ENCODE measurements around the gene GMDS.

Gene GMDS

DNA sequence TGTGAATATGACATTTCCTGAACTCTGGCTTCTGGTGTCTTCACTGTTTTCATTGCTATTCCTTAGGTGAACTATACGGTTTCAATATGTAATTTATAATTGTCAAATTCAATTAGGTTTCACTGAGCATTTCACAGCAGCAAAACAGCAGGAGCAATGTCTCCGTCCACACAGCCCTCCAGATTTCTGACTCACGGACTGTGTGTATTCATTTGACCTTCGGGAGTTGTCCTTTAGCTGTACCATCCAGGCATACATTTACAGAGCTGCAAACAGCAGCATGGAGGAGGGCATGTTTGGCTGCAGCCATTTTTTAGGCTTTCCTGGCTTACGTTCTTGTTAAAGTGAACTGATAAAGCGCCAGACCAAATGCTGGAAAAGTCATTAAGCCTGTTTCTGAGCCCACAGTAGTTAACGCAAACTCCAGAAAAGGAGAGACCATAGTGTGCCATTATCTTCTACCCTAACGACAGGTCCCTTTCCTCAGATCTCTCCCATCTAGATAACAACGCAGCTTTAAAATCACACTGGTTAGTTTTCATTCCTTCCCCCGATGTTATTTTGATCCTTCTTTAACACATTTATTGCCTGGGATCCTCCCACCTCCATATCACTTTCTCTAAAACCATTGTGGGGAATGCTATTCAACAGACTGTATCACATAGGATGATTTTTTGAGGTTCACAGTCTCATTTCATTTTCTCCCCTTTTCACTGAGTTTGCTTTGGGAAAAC, 617.4 kb downstream of the GMDS start:
- TF ChIP-seq ESRRG (CRISPR knock-in tag; IDR thresholded peaks at IDR 0.05): no peak
- TF ChIP-seq TOX (CRISPR knock-in tag; IDR thresholded peaks at IDR 0.05; ENCODE audit: borderline replicate concordance): no peak
- TF ChIP-seq, protein P1, sequence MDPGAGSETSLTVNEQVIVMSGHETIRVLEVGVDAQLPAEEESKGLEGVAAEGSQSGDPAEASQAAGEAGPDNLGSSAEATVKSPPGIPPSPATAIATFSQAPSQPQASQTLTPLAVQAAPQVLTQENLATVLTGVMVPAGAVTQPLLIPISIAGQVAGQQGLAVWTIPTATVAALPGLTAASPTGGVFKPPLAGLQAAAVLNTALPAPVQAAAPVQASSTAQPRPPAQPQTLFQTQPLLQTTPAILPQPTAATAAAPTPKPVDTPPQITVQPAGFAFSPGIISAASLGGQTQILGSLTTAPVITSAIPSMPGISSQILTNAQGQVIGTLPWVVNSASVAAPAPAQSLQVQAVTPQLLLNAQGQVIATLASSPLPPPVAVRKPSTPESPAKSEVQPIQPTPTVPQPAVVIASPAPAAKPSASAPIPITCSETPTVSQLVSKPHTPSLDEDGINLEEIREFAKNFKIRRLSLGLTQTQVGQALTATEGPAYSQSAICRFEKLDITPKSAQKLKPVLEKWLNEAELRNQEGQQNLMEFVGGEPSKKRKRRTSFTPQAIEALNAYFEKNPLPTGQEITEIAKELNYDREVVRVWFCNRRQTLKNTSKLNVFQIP (CRISPR knock-in tag; IDR thresholded peaks at IDR 0.05; ENCODE audit: borderline replicate concordance, low read depth): no peak
- no peak for TF ChIP-seq CREB5 (CRISPR knock-in tag; IDR thresholded peaks at IDR 0.05; ENCODE audit: low read depth)
- no peak for TF ChIP-seq ZFP3 (CRISPR knock-in tag; IDR thresholded peaks at IDR 0.05)
- no peak for TF ChIP-seq CSDC2 (CRISPR knock-in tag; IDR thresholded peaks at IDR 0.05)
- TF ChIP-seq RARB (CRISPR knock-in tag; IDR thresholded peaks at IDR 0.05): no peak
- TF ChIP-seq ZNF8 (CRISPR knock-in tag; IDR thresholded peaks at IDR 0.05): no peak
- TF ChIP-seq OSR1 (CRISPR knock-in tag; IDR thresholded peaks at IDR 0.05): no peak
- no peak for TF ChIP-seq PPARA (CRISPR knock-in tag; IDR thresholded peaks at IDR 0.05; ENCODE audit: borderline replicate concordance)
- TF ChIP-seq, protein P2, sequence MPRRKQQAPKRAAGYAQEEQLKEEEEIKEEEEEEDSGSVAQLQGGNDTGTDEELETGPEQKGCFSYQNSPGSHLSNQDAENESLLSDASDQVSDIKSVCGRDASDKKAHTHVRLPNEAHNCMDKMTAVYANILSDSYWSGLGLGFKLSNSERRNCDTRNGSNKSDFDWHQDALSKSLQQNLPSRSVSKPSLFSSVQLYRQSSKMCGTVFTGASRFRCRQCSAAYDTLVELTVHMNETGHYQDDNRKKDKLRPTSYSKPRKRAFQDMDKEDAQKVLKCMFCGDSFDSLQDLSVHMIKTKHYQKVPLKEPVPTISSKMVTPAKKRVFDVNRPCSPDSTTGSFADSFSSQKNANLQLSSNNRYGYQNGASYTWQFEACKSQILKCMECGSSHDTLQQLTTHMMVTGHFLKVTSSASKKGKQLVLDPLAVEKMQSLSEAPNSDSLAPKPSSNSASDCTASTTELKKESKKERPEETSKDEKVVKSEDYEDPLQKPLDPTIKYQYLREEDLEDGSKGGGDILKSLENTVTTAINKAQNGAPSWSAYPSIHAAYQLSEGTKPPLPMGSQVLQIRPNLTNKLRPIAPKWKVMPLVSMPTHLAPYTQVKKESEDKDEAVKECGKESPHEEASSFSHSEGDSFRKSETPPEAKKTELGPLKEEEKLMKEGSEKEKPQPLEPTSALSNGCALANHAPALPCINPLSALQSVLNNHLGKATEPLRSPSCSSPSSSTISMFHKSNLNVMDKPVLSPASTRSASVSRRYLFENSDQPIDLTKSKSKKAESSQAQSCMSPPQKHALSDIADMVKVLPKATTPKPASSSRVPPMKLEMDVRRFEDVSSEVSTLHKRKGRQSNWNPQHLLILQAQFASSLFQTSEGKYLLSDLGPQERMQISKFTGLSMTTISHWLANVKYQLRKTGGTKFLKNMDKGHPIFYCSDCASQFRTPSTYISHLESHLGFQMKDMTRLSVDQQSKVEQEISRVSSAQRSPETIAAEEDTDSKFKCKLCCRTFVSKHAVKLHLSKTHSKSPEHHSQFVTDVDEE (CRISPR knock-in tag; IDR thresholded peaks at IDR 0.05): no peak
- no peak for TF ChIP-seq BACH2 (CRISPR knock-in tag; IDR thresholded peaks at IDR 0.05; ENCODE audit: borderline replicate concordance)
- no peak for TF ChIP-seq ZFP30 (CRISPR knock-in tag; IDR thresholded peaks at IDR 0.05)
- TF ChIP-seq SNAI2 (CRISPR knock-in tag; IDR thresholded peaks at IDR 0.05): no peak
- peak; percentile 80 for ATAC-seq

DNA sequence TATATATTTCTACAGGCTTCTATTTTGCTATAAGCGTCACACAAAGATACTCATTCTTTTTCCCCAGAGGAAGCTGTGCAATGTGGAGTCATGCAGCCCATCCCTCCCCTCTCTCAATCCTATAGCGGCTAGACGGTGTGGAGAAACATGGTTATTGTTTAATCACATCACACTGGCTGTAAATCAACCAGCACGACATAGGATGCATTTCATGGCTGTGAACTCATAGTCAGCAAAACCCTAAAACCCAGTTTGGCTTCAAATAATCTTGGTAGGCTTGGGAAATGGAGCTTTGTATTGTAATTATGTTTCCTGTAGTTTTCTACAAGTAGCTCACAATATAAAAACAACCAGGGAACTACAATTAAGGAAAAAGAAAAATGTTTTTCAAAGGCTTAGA, 618.9 kb downstream of the GMDS start:
- no peak for ATAC-seq
- TF ChIP-seq CSDC2 (CRISPR knock-in tag; IDR thresholded peaks at IDR 0.05): no peak
- TF ChIP-seq ZNF565 (CRISPR knock-in tag; conservative IDR thresholded peaks at IDR 0.05; ENCODE audit: low read depth): no peak
- TF ChIP-seq CSRNP3 (CRISPR knock-in tag; IDR thresholded peaks at IDR 0.05): no peak
- TF ChIP-seq ISL1 (CRISPR knock-in tag; IDR thresholded peaks at IDR 0.05): no peak
- TF ChIP-seq GLIS3 (CRISPR knock-in tag; IDR thresholded peaks at IDR 0.05): no peak
- TF ChIP-seq, protein P3, sequence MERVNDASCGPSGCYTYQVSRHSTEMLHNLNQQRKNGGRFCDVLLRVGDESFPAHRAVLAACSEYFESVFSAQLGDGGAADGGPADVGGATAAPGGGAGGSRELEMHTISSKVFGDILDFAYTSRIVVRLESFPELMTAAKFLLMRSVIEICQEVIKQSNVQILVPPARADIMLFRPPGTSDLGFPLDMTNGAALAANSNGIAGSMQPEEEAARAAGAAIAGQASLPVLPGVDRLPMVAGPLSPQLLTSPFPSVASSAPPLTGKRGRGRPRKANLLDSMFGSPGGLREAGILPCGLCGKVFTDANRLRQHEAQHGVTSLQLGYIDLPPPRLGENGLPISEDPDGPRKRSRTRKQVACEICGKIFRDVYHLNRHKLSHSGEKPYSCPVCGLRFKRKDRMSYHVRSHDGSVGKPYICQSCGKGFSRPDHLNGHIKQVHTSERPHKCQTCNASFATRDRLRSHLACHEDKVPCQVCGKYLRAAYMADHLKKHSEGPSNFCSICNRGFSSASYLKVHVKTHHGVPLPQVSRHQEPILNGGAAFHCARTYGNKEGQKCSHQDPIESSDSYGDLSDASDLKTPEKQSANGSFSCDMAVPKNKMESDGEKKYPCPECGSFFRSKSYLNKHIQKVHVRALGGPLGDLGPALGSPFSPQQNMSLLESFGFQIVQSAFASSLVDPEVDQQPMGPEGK (CRISPR knock-in tag; IDR thresholded peaks at IDR 0.05; ENCODE audit: borderline replicate concordance): no peak

DNA sequence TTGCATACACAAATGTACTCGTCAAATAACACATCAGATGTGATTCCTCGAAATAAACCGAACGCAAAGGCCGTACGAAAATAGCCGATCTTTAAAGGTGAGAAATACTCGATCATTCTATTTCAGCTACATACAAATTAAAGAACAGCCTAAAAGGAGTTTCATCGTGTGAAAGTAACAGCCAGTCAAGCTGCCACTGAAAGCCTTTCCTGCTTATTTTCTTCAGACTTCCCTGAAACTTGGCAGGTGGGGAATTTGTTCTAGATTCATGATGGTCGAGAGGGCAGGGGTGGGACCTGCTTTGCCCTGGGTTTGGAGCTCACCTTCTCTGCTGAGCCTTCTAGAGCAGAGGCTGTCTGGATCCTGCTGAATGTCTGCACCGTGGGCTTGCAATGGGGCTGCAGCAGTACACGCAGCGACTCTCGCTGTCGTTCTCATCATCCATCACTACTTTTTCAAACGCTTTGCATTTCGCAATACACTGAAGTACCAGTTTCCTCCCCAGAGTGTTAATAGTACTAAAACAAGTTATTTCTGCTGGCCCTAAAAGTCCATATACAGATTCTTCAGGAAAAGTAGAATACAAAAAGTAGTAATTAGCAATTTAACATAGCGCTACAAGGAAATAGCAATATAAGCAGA, 619.5 kb downstream of the GMDS start:
- TF ChIP-seq RARB (CRISPR knock-in tag; IDR thresholded peaks at IDR 0.05) (no peak), OSR1 (CRISPR knock-in tag; IDR thresholded peaks at IDR 0.05) (no peak), TCF4 (CRISPR knock-in tag; IDR thresholded peaks at IDR 0.05; ENCODE audit: borderline replicate concordance) (no peak), ISL1 (CRISPR knock-in tag; IDR thresholded peaks at IDR 0.05) (no peak), ARNTL (CRISPR knock-in tag; IDR thresholded peaks at IDR 0.05; ENCODE audit: borderline replicate concordance, low read depth) (no peak)
- no peak for ATAC-seq

Measured in SK-N-SH treated with all-trans-retinoic acid at 6 μM for 48 hours (cell line).